SU-DHL-6 (cell line): Measurements from ENCODE around the gene ZNF536.

Source experiments
- CTCF ChIP-seq: fragments of 200-600 bp; sonication (generic); IDR thresholded peaks from one replicate; pipeline ENCODE4 v1.5.1; 2017; ENCODE audit warnings: antibody characterized with exemption, mild to moderate bottlenecking, low read length, moderate library complexity; ENCODE audit not compliant: insufficient read depth, poor library complexity, severe bottlenecking
- EZH2phosphoT487 ChIP-seq: fragments of 200-600 bp; sonication (generic), shearing (Covaris generic); conservative IDR thresholded peaks from 2 replicates; pipeline ENCODE4 v1.6.1; 2018; ENCODE audit warnings: mild to moderate bottlenecking, antibody characterized with exemption, low read length, moderate library complexity, mixed read lengths

GRCh38 chr19:30552593-30552992 is 180.4 kb downstream of the ZNF536 start:
- TF ChIP-seq EZH2phosphoT487, result no peak
- TF ChIP-seq CTCF, result no peak
